K562 (cell line): ENCODE measurements around the gene GRPEL2. TPM values are rescaled to one million over a fixed set of nuclear protein-coding genes. Genes with fewer than 3 reads are reported as not detected.

Experiments
- ATAC-seq: fragments of 200-7000 bp; cut with Tn5 transposase; 3 replicates; pipeline ENCODE4 v1.9.1; 2020; ENCODE audit warnings: moderate library complexity
- BruUV-seq: library from RNA; stranded (reverse); fragments of 400-500 nt; replicated peaks from 2 replicates; lab custom pipeline; 2021; lab: Mats Ljungman, UMichigan
- CTCF ChIA-PET: fragments of 300-600 bp; formaldehyde crosslinking; extraction: SDS; loops from one replicate; lab custom pipeline; 2021; ENCODE audit warnings: low intra/inter-chr PET ratio; lab: Yijun Ruan, JAX
- POLR2A ChIA-PET: fragments of 300-600, 350-650 bp; sonication (Branson Sonifier 250); formaldehyde crosslinking; extraction: SDS; loops from one replicate; lab custom pipeline; 2021; ENCODE audit warnings: antibody characterized with exemption, inconsistent platforms; lab: Yijun Ruan, JAX
- DNase-seq, 4 experiments: peaks; one replicate each; pipeline versions ENCODE4 v3.0.0 to v3.0.0-alpha.2; 2011 to 2018; ENCODE audit warnings: low spot score in 3 of 4, mixed read lengths in 3 of 4; ENCODE audit errors: extremely low read depth in 1 of 4
- FAIRE-seq: peaks from 2 replicates; lab custom pipeline; 2011; peaks lifted over from hg19 to GRCh38; lab: Jason Lieb, UNC
- H2AFZ ChIP-seq: 2 replicates; pipeline ENCODE4 v1.6.0; 2011; ENCODE audit warnings: low read depth, low read length, control low read depth, inconsistent platforms
- H3K27ac ChIP-seq: fragments of 200-600 bp; 3 replicates; pipeline ENCODE4 v1.8.0; 2011; ENCODE audit warnings: low read depth, mild to moderate bottlenecking, control low read depth, inconsistent platforms, low read length, moderate library complexity, mixed read lengths; ENCODE audit errors: extremely low read depth
- H3K27me3 ChIP-seq, 2 experiments: fragments of 300-600 bp in 1 of 2; 2 replicates in 1 of 2; 3 replicates in 1 of 2; pipeline versions ENCODE4 v1.6.0 to v1.8.0; 2011; ENCODE audit warnings: inconsistent platforms in 2 of 2, low read length in 2 of 2, mild to moderate bottlenecking in 1 of 2, mixed read lengths in 1 of 2, moderate library complexity in 1 of 2; ENCODE audit not compliant: control insufficient read depth in 2 of 2, insufficient read depth in 2 of 2
- H3K36me3 ChIP-seq: fragments of 300-600 bp; 3 replicates; pipeline ENCODE4 v1.8.0; 2011; ENCODE audit warnings: mild to moderate bottlenecking, low read length, inconsistent platforms; ENCODE audit not compliant: control insufficient read depth, insufficient read depth
- H3K4me1 ChIP-seq, 2 experiments: fragments of 200-600 bp in 1 of 2; replicated peaks in 1 of 2; 2 replicates in 1 of 2; 3 replicates in 1 of 2; pipeline versions ENCODE4 v1.5.1 to v1.8.0; 2011; ENCODE audit warnings: inconsistent platforms in 2 of 2, low read length in 2 of 2, mild to moderate bottlenecking in 1 of 2, mixed read lengths in 1 of 2, moderate library complexity in 1 of 2; ENCODE audit not compliant: control insufficient read depth in 2 of 2, insufficient read depth in 2 of 2
- H3K4me2 ChIP-seq: 2 replicates; pipeline ENCODE4 v1.6.1; 2011; ENCODE audit warnings: low read length, control low read depth, inconsistent platforms, mixed read lengths; ENCODE audit not compliant: insufficient read depth
- H3K4me3 ChIP-seq: fragments of 200-600 bp; sonication (generic), shearing (Covaris generic); 2 replicates; pipeline ENCODE4 v1.5.1; 2016; ENCODE audit warnings: control low read depth, inconsistent platforms
- H3K79me2 ChIP-seq: fragments of 200-600 bp; 3 replicates; pipeline ENCODE4 v1.8.0; 2011; ENCODE audit warnings: low read length, inconsistent platforms; ENCODE audit not compliant: control insufficient read depth, insufficient read depth
- H3K9ac ChIP-seq, 2 experiments: 2 replicates each; pipeline versions ENCODE4 v1.6.0 to v1.6.1; 2011; ENCODE audit warnings: low read depth in 2 of 2, low read length in 2 of 2, control low read depth in 1 of 2, inconsistent platforms in 1 of 2, mild to moderate bottlenecking in 1 of 2, mixed read lengths in 1 of 2; ENCODE audit not compliant: insufficient read depth in 1 of 2
- H3K9me1 ChIP-seq: one replicate; pipeline ENCODE4 v1.6.0; 2011; ENCODE audit warnings: inconsistent platforms, mild to moderate bottlenecking, low read length, moderate library complexity; ENCODE audit not compliant: control insufficient read depth, insufficient read depth
- H3K9me3 ChIP-seq: replicated peaks from 2 replicates; pipeline ENCODE4 v1.5.1; 2011; ENCODE audit warnings: low read depth, low read length, inconsistent platforms; ENCODE audit not compliant: control insufficient read depth, insufficient read depth
- H4K20me1 ChIP-seq: replicated peaks from 2 replicates; pipeline ENCODE4 v1.6.1; 2011; ENCODE audit warnings: low read length, inconsistent platforms, mixed read lengths; ENCODE audit not compliant: control insufficient read depth, insufficient read depth
- BRD9 ChIP-seq: fragments of 450-650 bp; IDR thresholded peaks from 2 replicates; pipeline ENCODE4 v1.6.1; 2018; ENCODE audit warnings: low read depth; ENCODE audit not compliant: partially characterized antibody
- MAX ChIP-seq: sonication (generic); formaldehyde crosslinking; IDR thresholded peaks from 2 replicates; pipeline ENCODE4 v1.9.0; 2022; ENCODE audit warnings: mild to moderate bottlenecking, missing genetic modification reagents
- NFIX ChIP-seq: fragments of 250-450 bp; sonication (Bioruptor Pico); IDR thresholded peaks from 2 replicates; pipeline ENCODE4 v1.4.0; 2020; ENCODE audit warnings: low read depth, mild to moderate bottlenecking, moderate library complexity
- OTX1 ChIP-seq: fragments of 450-650 bp; formaldehyde crosslinking; IDR thresholded peaks from 2 replicates; pipeline ENCODE4 v1.4.0; 2022; ENCODE audit warnings: mild to moderate bottlenecking
- PREB ChIP-seq: sonication (generic); formaldehyde crosslinking; IDR thresholded peaks from 2 replicates; pipeline ENCODE4 v1.8.1; 2023; ENCODE audit warnings: mild to moderate bottlenecking, missing genetic modification reagents
- SMARCB1 ChIP-seq: IDR thresholded peaks from 2 replicates; pipeline ENCODE4 v1.6.1; 2011; ENCODE audit warnings: improper control_type of control experiment, low read depth; ENCODE audit not compliant: insufficient read length
- SP1 ChIP-seq: sonication (generic); formaldehyde crosslinking; IDR thresholded peaks from 2 replicates; pipeline ENCODE4 v1.8.1; 2022; ENCODE audit warnings: mild to moderate bottlenecking, missing genetic modification reagents
- U2AF1 ChIP-seq: fragments of 200-400 bp; formaldehyde crosslinking; optimal IDR thresholded peaks from 2 replicates; pipeline ENCODE3; 2017; ENCODE audit warnings: mild to moderate bottlenecking, low read depth, low read length, moderate library complexity
- ZBTB43 ChIP-seq: sonication (generic); formaldehyde crosslinking; IDR thresholded peaks from 2 replicates; pipeline ENCODE4 v1.8.0; 2023; ENCODE audit warnings: mild to moderate bottlenecking, missing genetic modification reagents
- ZNF232 ChIP-seq: sonication (generic); formaldehyde crosslinking; IDR thresholded peaks from 2 replicates; pipeline ENCODE4 v1.8.0; 2022; ENCODE audit warnings: mild to moderate bottlenecking, missing genetic modification reagents
- ZNF444 ChIP-seq: fragments of 250-450 bp; sonication (Bioruptor Pico); IDR thresholded peaks from 2 replicates; pipeline ENCODE4 v1.4.0; 2020; ENCODE audit warnings: mild to moderate bottlenecking, moderate library complexity
- ZNF639 ChIP-seq, 2 experiments: fragments of 200-800 bp in 1 of 2; sonication (Bioruptor generic) in 1 of 2; sonication (generic) in 1 of 2; formaldehyde crosslinking in 1 of 2; IDR thresholded peaks in 1 of 2; conservative IDR thresholded peaks in 1 of 2; 2 replicates each; pipeline versions ENCODE4 v1.5.0 to v1.6.1; 2016 to 2020; ENCODE audit warnings: missing compliant biosample characterization in 1 of 2, missing genetic modification characterization in 1 of 2, missing genetic modification reagents in 1 of 2
- WGBS: fragments of 100-300 bp; shearing (Covaris generic); methylation state at CpG from one replicate; pipeline ENCODE4 v1.1.6; 2016; ENCODE audit warnings: low coverage, mixed read lengths; ENCODE audit not compliant: insufficient coverage; ENCODE audit errors: missing lambda C conversion rate; 5-methylcytosine and 5-hydroxymethylcytosine counted together
- in situ Hi-C: fragments of 300-500 bp; cut with MboI; formaldehyde crosslinking; loops from 4 replicates; pipeline ENCODE4 v1.15.0; 2018; ENCODE audit warnings: inconsistent platforms, mixed read lengths
- intact Hi-C: fragments of 100-400 bp; cut with micrococcal nuclease; formaldehyde crosslinking; loops from 2 replicates; pipeline ENCODE4 v1.14.2; 2022
- polyA plus RNA-seq, 8 experiments: library from polyadenylated mRNA; depleted of rRNA in 4 of 8; stranded (reverse) in 5 of 8; unstranded in 3 of 8; fragments of >200 nt; fragmentation: Nextera tagmentation in 2 of 8; fragmentation: Illumina TruSeq in 1 of 8; extraction: Ambion mirVana in 2 of 8; extraction: Trizol in 1 of 8; gene quantifications; 2 replicates each; pipeline versions ENCODE4 v1.2.1 to v1.2.3, GENCODE V29; 2011 to 2014; ENCODE audit warnings: inconsistent platforms in 1 of 8, missing spikeins in 1 of 8
- total RNA-seq, 7 experiments: library from RNA; depleted of rRNA in 6 of 7; stranded (reverse); fragments of >200 nt in 6 of 7; fragmentation: Illumina TruSeq in 2 of 7; extraction: Trizol in 2 of 7; gene quantifications; 2 replicates each; pipeline versions ENCODE4 v1.2.1 to v1.2.3, GENCODE V29; 2011 to 2021; ENCODE audit warnings: low replicate concordance in 1 of 7

The GRPEL2 gene
- total and polyA plus RNA-seq, 9 of the 15 experiments (the other 6 are each of a cell fraction or from before 2014, with no cell fraction given) = 11.2 to 40.5 (median 25.8) TPM

- ChIA-PET CTCF (no interaction called here), POLR2A (interaction anchor here (1.1 kb wide), 1 partner anchor 18 kb away, joined by 6 read pairs; no protein-coding TSS in a partner anchor)
Measured at GRCh38 chr5:149303210-149303609, 42.1 kb upstream of the GRPEL2 start.

More at GRCh38 chr5:149303210-149303609, 42.1 kb upstream of the GRPEL2 start:
- H3K79me2 ChIP-seq = no peaks in the 10 kb centered on the region
- ATAC-seq (no peak), DNase-seq (no peak), FAIRE-seq (no peak)
- no peaks in the 10 kb centered on the region for H3K9me3 ChIP-seq
- H3K27me3 ChIP-seq = peaks cover 45 to 71% of the 10 kb centered on the region in 2 experiments; a peak in 4 of 5 replicates
- no peaks in the 10 kb centered on the region for H3K9me1 ChIP-seq
- in situ Hi-C loops (no loop called here), intact Hi-C loops (no loop called here)
- H3K9ac ChIP-seq = no peak overlapping the region
- no TSS peak for BruUV-seq
- no peak overlapping the region for H3K27ac ChIP-seq
- no peak overlapping the region for H2AFZ ChIP-seq
- H4K20me1 ChIP-seq = peaks cover 5% of the 10 kb centered on the region; the same call in 1 of the 2 replicates
- 13% methylated on average over 4 of the region's 4 CpGs for WGBS
- TF ChIP-seq ZNF639 (CRISPR knock-in tag; conservative IDR thresholded peaks at IDR 0.05 in 1 of 2, IDR thresholded peaks at IDR 0.05 in 1 of 2) (no peak), OTX1 (CRISPR knock-in tag) (no peak), ZNF444 (CRISPR knock-in tag) (no peak), PREB (CRISPR knock-in tag) (no peak), ZBTB43 (CRISPR knock-in tag) (no peak), NFIX (CRISPR knock-in tag) (no peak), SMARCB1 (no peak), U2AF1 (no peak), MAX (CRISPR knock-in tag) (no peak), SP1 (CRISPR knock-in tag) (no peak), BRD9 (no peak), ZNF232 (CRISPR knock-in tag) (no peak)
- H3K36me3 ChIP-seq = no peaks in the 10 kb centered on the region
- peaks cover 0 to 8% of the 10 kb centered on the region in 2 experiments; a peak in 1 of 5 replicates for H3K4me1 ChIP-seq
- H3K4me2 ChIP-seq = no peak overlapping the region
- H3K4me3 ChIP-seq = no peak overlapping the region
